HG03571 (cell line): ENCODE measurements around the gene INSYN1.

Experiments used
- ATAC-seq: cut with Tn5 transposase; IDR thresholded peaks from one replicate; pipeline ENCODE4 v1.9.1; 2021; ENCODE audit not compliant: unreplicated experiment

The INSYN1 gene

GRCh38 chr15:73779974-73780373 lies 26.8 kb upstream of the INSYN1 start:
- no peak for ATAC-seq

GRCh38 chr15:73777741-73778140 lies 24.6 kb upstream of the INSYN1 start:
- no peak for ATAC-seq

DNA sequence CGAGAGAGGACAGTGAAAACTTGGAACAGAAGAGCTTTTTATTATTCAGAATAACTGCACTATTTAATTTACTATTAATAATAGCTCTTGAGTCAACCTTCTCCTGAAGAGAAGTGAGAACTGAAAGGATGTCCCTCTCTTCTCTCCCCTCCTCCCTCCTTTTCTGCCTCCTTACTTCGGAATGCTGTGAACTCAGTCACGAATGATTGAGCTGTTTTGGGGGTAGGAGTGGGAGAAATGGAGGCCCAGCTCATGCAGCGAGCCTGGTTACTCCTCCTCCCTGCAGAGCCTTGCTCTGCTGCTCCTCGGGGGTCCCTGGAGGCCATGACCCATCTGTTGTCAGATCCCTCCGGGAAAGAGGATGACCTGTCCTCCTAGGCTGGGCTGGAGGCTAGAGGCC lies 20.3 kb upstream of the INSYN1 start:
- no peak for ATAC-seq

DNA sequence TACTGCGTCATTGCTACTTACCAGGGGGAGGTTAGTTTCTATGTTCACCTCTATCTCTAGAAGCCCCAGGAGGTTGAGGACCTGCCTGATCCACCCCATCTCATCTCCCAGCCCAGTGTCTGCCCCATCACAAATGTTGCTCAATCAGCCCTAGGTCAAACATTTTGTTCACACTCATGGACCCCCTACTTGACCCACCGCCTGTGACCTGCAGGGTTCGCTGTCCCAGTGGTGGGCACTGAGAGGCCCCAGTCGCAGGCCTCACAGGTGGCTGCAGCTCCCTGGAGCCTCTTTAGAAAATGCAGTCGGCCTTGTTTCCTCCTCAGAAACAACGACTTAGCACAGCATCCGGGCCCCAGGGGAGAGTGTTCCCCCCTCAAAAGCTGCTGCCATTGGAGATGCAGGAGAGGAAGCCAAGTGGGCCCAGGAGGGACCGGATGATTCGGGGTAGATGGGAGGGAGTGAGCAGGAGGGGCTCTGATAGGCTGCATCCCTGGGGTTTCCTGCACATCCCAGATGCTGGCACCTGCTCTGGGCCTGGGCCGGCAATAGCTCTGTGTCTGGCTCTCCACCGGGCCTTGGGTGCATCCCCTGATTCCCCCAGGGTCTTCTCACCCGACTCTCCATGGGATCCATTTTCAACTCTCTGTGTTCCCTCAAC lies 18.4 kb upstream of the INSYN1 start:
- ATAC-seq, result no peak

DNA sequence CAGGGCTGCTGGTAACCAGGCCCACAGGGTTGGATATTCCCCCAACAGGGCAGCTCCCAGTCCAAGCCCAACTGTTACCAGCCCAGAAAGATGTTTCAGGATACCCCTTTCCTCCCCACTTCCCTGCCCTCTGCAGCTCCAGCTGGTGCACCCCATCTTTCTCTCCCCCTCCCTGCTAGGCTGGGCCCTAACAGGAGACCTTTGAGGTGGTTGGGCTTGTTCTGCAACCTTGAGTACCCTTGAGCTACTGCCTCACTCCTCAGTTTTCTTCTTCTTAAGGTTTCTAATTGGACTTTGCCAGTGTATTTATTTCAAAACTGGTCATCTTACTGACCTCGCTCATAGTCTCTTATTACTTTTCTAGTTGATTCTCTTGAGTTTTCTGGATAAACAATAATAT lies 16.9 kb upstream of the INSYN1 start:
- ATAC-seq, result no peak

- no peak for ATAC-seq
These were observed 14.8 kb upstream of the INSYN1 start for GRCh38 chr15:73767806-73768501.

GRCh38 chr15:73766598-73766997 lies 13.4 kb upstream of the INSYN1 start:
- no peak for ATAC-seq

- ATAC-seq, result no peak
These were observed 12.6 kb upstream of the INSYN1 start for GRCh38 chr15:73765778-73766177.

DNA sequence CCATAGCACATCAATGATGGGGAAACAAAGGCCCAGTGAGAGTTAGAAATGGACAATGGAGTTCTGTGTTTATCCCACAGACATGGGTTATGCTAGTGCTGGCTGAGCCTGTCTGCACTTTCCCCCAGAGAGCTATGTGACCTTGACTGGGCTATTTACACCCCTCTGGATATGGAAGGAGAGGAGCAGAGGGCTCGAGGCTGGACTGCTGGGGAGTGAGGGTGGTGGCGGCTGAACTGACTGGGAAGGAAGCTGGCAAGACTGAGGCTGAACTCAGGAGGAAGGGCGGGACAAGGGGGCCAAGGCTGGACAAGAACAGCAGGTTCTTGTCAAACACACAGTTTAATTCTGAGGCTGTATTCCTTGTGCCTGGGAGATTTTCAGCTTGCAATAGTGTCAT lies 10.8 kb upstream of the INSYN1 start:
- no peak for ATAC-seq

GRCh38 chr15:73760330-73761329 lies 7.5 kb upstream of the INSYN1 start:
- ATAC-seq, result no peak

- ATAC-seq, result no peak
These were observed 5.3 kb upstream of the INSYN1 start for GRCh38 chr15:73758461-73758860.

DNA sequence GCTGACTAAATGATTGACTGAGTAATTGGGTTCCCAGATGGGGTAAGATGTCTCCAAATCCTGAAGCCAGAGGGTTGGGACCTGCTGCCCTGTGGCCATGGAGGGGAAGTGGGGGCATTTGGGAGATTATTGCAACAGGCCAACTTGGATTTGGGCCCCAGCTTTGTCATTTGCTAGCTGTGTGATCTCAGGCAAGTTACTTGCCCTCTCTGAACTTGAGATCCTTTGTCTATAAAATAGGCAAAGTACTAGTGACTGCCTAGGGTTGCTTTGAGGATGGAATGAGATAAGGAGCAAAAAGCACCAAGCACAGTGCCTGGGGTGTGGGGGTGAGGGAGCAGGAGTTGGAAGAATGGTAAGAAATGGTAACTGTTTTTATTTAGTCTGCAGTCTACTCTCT lies 4.4 kb upstream of the INSYN1 start:
- no peak for ATAC-seq

DNA sequence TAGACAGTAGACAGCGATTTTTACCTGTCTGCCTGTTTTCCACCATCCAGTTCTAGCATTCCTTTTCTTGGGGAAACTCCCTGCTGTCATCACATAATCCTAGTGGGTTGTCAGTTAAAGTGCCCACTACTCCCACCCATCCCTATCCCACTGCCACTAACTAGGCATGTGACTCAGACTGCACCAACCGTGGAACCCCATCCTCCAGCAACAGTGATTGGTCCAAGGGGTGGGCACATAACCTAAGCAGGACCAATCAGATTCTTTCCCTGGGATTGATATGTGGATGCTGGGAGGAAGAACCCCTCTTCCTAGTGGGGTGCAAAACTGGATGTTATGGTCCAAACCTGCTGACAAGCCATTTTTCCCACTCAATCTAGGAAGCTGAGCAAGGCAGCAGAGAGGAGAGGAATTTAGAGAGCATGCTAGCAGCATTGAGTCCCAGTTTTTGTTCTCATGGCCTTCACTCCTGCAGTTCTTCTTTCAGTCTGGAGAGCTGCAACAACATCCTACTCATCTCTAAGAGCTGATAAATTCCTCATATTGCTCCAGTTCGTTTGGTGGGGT lies 3.9 kb upstream of the INSYN1 start:
- ATAC-seq, result no peak

- no peak for ATAC-seq
These were observed 3.2 kb upstream of the INSYN1 start for GRCh38 chr15:73756390-73756789.

- ATAC-seq, result no peak
These were observed 2.8 kb upstream of the INSYN1 start for GRCh38 chr15:73755946-73756345.

- no peak for ATAC-seq
These were observed 2.3 kb upstream of the INSYN1 start for GRCh38 chr15:73755481-73755880.

DNA sequence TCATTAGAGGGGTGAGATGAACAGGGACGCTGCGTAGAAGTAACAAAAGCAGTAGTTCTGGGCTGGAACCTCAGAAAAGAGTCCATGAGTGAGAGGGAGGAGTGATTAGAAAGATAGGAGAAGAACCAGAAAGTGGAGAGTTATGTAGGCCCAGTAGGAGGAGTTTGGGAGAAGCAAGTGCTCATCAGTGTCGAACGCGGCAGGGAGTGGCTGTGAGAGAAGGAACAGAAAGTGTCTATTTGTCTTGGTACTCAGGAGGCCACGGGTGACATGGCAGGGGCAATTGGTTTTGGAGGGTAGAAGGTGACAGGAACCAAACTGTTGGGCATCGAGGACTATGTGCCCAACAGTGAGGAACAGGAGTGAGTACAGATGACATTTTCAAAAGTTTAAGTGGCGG lies 1.3 kb upstream of the INSYN1 start:
- ATAC-seq, result no peak

DNA sequence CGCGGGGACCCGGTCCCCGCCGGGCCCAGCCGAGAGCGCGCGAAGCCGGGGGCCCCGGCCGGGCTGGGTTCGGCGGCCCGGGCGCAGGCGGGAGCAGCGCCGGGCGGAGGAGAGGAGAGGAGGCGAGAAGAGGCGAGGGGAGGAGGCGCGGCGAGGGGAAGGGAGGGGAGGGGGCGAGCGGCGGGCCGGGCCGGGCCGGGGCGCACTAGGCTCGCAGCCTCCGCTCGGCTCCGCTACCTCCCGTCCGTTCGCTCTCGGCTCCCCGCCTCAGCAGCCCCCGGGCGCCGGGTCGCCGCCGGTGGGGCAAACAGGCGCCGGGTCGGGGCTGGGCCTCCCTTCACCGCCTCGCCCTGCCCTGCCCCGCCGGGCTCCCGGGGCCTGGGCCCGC lies 351 bp downstream of the INSYN1 start:
- no peak for ATAC-seq

DNA sequence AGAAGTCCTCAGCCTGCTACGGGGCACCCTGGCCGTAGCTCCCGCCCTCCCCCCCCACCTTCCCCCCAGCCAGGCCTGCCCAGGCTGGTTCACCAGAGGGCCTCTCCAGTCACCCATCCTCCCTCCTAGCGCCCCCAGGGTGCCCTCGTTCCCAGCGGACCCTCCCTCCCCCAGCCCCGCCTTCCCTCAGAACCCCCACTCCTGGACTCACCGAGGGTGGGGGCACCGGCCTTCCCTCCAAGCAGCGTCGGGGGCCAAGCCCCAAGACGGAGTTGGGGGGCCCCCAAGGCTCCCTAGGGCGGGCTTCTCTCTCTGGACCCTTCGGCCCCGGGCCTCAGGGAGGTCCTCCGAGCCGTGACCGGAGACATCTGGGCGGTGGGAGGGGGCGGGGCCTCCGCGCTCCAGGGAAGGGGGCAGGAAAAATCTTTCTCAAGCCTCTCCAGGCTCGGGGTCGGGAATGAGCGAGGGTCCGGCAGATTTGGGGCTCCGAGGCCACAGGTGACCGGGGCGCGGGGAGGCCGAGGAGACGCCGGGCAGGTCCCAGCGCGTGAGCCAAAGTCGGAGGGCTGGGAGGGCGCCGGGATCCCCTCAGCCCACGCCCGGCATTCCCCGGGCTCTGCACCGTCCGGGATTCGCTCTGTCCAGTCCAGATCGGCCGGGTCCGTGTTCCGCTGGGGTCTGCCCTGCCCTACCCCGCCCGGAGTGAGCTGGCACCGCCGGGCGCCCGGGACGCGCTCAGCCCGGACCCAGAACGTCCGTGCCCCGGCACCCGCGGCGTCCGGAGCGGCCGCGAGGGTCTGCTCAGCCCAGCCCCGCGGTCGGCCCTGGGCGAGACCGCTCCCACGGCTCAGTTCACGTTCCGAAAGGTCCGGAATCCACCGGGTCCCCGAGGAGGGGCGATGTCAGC lies 999 bp downstream of the INSYN1 start:
- no peak for ATAC-seq

GRCh38 chr15:73751511-73751898 lies 1.6 kb downstream of the INSYN1 start:
- ATAC-seq, result no peak
